ENCODE results near the gene RABGAP1L. TPM values are rescaled to one million over a fixed set of nuclear protein-coding genes. Genes with fewer than 3 reads are reported as not detected.
A peak's percentile ranks its signal among the peaks of the same experiment; 100 is the strongest.

RABGAP1L gene
- total RNA-seq, 2 experiments from 2014 or later: 98.1 to 158 TPM

GRCh38 chr1:174734270-174734669 is 575.0 kb downstream of the RABGAP1L start:
- H3K27ac ChIP-seq (ENCODE audit: low read depth, low read length, poor library complexity, severe bottlenecking): no peak overlapping the region
- no peak overlapping the region for H2AFZ ChIP-seq (ENCODE audit: low read length)
- no peak overlapping the region for H3K4me3 ChIP-seq (ENCODE audit: low read depth, low read length, poor library complexity, severe bottlenecking)
- ChIA-PET POLR2A (interaction anchor here (1.1 kb wide), 1 partner anchor 472 kb away, joined by 7 read pairs; no protein-coding TSS in a partner anchor), CTCF (ENCODE audit: unreplicated experiment) (no interaction called here)
- DNase-seq (ENCODE audit: low spot score): no peak
- H3K9me3 ChIP-seq (ENCODE audit: low read length): no peaks in the 10 kb centered on the region
- H3K9me2 ChIP-seq (ENCODE audit: insufficient read depth, low read length): no peaks in the 10 kb centered on the region
- TF ChIP-seq EZH2phosphoT487 (IDR thresholded peaks at IDR 0.05; ENCODE audit: borderline replicate concordance, low read depth, low read length): no peak
- TF ChIP-seq, protein P1, sequence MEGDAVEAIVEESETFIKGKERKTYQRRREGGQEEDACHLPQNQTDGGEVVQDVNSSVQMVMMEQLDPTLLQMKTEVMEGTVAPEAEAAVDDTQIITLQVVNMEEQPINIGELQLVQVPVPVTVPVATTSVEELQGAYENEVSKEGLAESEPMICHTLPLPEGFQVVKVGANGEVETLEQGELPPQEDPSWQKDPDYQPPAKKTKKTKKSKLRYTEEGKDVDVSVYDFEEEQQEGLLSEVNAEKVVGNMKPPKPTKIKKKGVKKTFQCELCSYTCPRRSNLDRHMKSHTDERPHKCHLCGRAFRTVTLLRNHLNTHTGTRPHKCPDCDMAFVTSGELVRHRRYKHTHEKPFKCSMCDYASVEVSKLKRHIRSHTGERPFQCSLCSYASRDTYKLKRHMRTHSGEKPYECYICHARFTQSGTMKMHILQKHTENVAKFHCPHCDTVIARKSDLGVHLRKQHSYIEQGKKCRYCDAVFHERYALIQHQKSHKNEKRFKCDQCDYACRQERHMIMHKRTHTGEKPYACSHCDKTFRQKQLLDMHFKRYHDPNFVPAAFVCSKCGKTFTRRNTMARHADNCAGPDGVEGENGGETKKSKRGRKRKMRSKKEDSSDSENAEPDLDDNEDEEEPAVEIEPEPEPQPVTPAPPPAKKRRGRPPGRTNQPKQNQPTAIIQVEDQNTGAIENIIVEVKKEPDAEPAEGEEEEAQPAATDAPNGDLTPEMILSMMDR (conservative IDR thresholded peaks at IDR 0.05; ENCODE audit: low read length): no peak
- H3K4me1 ChIP-seq (ENCODE audit: insufficient read depth, low read length, poor library complexity, severe bottlenecking): peaks cover 9% of the 10 kb centered on the region
- no TSS peak for BruUV-seq (replicated peaks)
- no peak overlapping the region for H3K4me2 ChIP-seq (ENCODE audit: low read length)
- intact Hi-C loops (cut with micrococcal nuclease; ENCODE audit: unreplicated experiment): no loop called here
- H3K36me3 ChIP-seq (ENCODE audit: insufficient read depth, low read length): no peaks in the 10 kb centered on the region; the same call in 1 of the 2 replicates
- no peaks in the 10 kb centered on the region for H3K79me2 ChIP-seq (ENCODE audit: insufficient read depth, low read depth, low read length)
- H4K20me1 ChIP-seq (ENCODE audit: insufficient read depth, low read length): no peaks in the 10 kb centered on the region

DNA sequence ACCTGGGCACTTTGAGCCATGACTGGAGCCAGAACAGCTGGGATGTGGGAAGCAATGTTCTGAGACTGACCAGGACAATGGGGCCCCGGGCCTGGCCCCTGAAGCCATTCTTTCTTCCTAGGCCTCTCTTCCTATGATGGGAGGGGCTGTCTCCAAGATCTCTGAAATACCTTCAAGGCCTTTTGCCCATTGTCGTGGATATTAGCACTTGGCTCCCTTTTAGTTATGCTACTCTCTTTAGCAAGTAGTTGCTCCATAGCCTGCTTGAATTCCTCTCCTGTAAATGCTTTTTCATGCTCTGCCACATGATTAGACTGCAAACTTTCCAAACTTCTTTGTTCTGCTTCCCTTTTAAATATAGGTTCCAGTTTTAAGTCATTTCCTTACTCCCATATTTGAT is 577.5 kb downstream of the RABGAP1L start:
- POLR2A ChIA-PET: no interaction called here
- no peaks in the 10 kb centered on the region for H3K79me2 ChIP-seq (ENCODE audit: insufficient read depth, low read depth, low read length)
- H3K9me3 ChIP-seq (ENCODE audit: low read length): no peaks in the 10 kb centered on the region
- H3K4me3 ChIP-seq (ENCODE audit: low read depth, low read length, poor library complexity, severe bottlenecking): no peak overlapping the region
- H2AFZ ChIP-seq (ENCODE audit: low read length): no peak overlapping the region
- BruUV-seq (replicated peaks): no TSS peak
- no peak overlapping the region for H3K4me2 ChIP-seq (ENCODE audit: low read length)
- no peak for DNase-seq (ENCODE audit: low spot score)
- peaks cover 29% of the 10 kb centered on the region for H3K4me1 ChIP-seq (ENCODE audit: insufficient read depth, low read length, poor library complexity, severe bottlenecking)
- intact Hi-C loops (cut with micrococcal nuclease; ENCODE audit: unreplicated experiment): no loop called here
- CTCF ChIA-PET (ENCODE audit: unreplicated experiment): no interaction called here
- no peaks in the 10 kb centered on the region for H3K9me2 ChIP-seq (ENCODE audit: insufficient read depth, low read length)
- no peaks in the 10 kb centered on the region; the same call in 1 of the 2 replicates for H3K36me3 ChIP-seq (ENCODE audit: insufficient read depth, low read length)
- no peak overlapping the region for H3K27ac ChIP-seq (ENCODE audit: low read depth, low read length, poor library complexity, severe bottlenecking)
- no peak for TF ChIP-seq EZH2phosphoT487 (IDR thresholded peaks at IDR 0.05; ENCODE audit: borderline replicate concordance, low read depth, low read length)
- TF ChIP-seq, protein P1 (conservative IDR thresholded peaks at IDR 0.05; ENCODE audit: low read length): no peak
- H4K20me1 ChIP-seq (ENCODE audit: insufficient read depth, low read length): no peaks in the 10 kb centered on the region

DNA sequence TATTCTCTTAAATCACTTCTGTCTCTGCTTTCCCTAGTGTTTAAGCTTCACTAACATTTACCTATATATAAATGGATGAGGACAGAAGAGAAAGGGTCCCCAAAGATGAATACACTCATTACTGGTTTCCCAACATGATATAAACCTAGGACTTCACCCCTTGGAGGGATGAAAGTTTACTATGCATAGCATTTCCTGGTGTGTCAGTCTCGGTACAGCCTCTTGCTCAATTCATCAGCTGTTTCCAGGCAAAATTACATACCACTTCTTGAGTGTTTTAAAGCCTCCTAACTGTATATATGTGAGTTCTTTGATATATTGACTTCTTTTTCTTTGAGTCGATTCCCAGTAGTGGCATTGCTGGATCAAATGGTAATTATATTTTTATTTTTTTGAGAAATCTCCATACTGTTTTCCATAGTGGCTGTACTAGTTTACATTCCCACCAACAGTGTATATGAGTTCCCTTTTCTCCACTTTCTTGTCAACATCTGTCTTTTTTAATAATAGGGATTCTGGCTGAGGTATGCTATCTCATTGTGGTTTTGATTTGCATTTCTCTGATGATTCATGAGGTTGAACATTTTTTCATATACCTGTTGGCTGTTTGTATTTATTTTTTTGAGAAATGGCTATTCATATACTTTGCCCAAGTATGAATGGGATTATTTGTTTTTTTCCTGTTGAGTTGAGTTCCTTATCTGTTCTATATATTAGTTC is 581.1 kb downstream of the RABGAP1L start:
- H3K9me3 ChIP-seq (ENCODE audit: low read length): no peaks in the 10 kb centered on the region
- BruUV-seq (replicated peaks): no TSS peak
- H3K4me1 ChIP-seq (ENCODE audit: insufficient read depth, low read length, poor library complexity, severe bottlenecking): peaks cover 38% of the 10 kb centered on the region
- TF ChIP-seq, protein P1 (conservative IDR thresholded peaks at IDR 0.05; ENCODE audit: low read length): no peak
- TF ChIP-seq EZH2phosphoT487 (IDR thresholded peaks at IDR 0.05; ENCODE audit: borderline replicate concordance, low read depth, low read length): no peak
- DNase-seq (ENCODE audit: low spot score): no peak
- ChIA-PET CTCF (ENCODE audit: unreplicated experiment) (no interaction called here), POLR2A (interaction anchor here (0.6 to 1.1 kb wide), 5 partner anchors 245 to 1333 kb away, joined by 3 to 4 read pairs (median 3); no protein-coding TSS in a partner anchor)
- no peak overlapping the region; the same call in 1 of the 2 replicates for H2AFZ ChIP-seq (ENCODE audit: low read length)
- no peaks in the 10 kb centered on the region for H3K9me2 ChIP-seq (ENCODE audit: insufficient read depth, low read length)
- no peaks in the 10 kb centered on the region for H4K20me1 ChIP-seq (ENCODE audit: insufficient read depth, low read length)
- no peak overlapping the region for H3K4me3 ChIP-seq (ENCODE audit: low read depth, low read length, poor library complexity, severe bottlenecking)
- peak overlapping the region; percentile 32 for H3K4me2 ChIP-seq (ENCODE audit: low read length)
- H3K36me3 ChIP-seq (ENCODE audit: insufficient read depth, low read length): no peaks in the 10 kb centered on the region; the same call in 1 of the 2 replicates
- intact Hi-C loops (cut with micrococcal nuclease; ENCODE audit: unreplicated experiment): loop anchor here (5.0 kb wide), 1 partner anchor 648 kb away; no protein-coding TSS in a partner anchor
- H3K27ac ChIP-seq (ENCODE audit: low read depth, low read length, poor library complexity, severe bottlenecking): peak overlapping the region; percentile 14
- H3K79me2 ChIP-seq (ENCODE audit: insufficient read depth, low read depth, low read length): no peaks in the 10 kb centered on the region

Measured in OCI-LY7 (cell line).